ENCODE measurements around the gene BRD7. TPM values are rescaled to one million over a fixed set of nuclear protein-coding genes. Genes with fewer than 3 reads are reported as not detected.

BRD7 gene
- total and polyA plus RNA-seq, 2 of the 13 experiments (the other 11 are each of a cell fraction or from before 2014, with no cell fraction given), result 82.3 to 149 TPM

DNA sequence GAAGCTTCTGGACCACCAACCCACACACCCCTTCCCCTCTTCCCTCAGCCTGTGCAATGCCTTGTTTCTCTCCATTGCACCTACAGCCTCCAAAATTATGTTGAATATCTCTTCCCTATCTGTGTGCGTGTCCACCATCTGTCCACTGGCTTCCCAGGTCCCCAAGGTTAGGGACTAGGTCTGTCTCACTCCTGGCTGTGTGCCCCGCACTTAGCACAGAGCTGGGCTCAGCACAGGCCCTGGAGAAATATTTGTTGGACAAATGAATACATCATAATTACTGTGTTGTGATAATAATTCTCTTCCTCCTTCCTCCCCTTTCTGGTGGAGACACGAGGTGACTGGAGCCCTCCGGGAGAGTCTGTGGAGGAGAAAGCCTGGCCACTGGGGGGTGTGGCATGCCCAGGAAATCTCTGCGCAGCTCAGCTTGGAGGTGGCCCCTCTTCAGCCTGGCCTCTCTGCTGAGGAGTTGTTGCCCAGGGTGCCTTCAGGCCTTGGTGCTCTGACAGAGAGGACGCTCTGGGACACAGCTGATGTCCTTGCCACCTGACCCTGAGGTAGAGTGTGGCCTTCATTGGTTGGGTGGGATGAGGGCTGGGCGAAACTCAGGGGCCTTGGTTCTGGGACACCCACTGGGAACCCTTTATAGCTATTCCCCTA, 3.3 kb upstream of the BRD7 start (continued):
- no peak for TF ChIP-seq ZNF710 (CRISPR knock-in tag; IDR thresholded peaks at IDR 0.05; ENCODE audit: borderline replicate concordance)
- TF ChIP-seq SKI (IDR thresholded peaks at IDR 0.05; ENCODE audit: partially characterized antibody), result no peak
- no peak for TF ChIP-seq ZBTB37 (CRISPR knock-in tag; IDR thresholded peaks at IDR 0.05)
- TF ChIP-seq KDM3A (CRISPR knock-in tag; IDR thresholded peaks at IDR 0.05; ENCODE audit: low read depth), result no peak
- no peak for TF ChIP-seq ZNF326 (CRISPR knock-in tag; IDR thresholded peaks at IDR 0.05; ENCODE audit: borderline replicate concordance)
- no peak for TF ChIP-seq MEF2D (CRISPR knock-in tag; IDR thresholded peaks at IDR 0.05)
- TF ChIP-seq, protein P1, sequence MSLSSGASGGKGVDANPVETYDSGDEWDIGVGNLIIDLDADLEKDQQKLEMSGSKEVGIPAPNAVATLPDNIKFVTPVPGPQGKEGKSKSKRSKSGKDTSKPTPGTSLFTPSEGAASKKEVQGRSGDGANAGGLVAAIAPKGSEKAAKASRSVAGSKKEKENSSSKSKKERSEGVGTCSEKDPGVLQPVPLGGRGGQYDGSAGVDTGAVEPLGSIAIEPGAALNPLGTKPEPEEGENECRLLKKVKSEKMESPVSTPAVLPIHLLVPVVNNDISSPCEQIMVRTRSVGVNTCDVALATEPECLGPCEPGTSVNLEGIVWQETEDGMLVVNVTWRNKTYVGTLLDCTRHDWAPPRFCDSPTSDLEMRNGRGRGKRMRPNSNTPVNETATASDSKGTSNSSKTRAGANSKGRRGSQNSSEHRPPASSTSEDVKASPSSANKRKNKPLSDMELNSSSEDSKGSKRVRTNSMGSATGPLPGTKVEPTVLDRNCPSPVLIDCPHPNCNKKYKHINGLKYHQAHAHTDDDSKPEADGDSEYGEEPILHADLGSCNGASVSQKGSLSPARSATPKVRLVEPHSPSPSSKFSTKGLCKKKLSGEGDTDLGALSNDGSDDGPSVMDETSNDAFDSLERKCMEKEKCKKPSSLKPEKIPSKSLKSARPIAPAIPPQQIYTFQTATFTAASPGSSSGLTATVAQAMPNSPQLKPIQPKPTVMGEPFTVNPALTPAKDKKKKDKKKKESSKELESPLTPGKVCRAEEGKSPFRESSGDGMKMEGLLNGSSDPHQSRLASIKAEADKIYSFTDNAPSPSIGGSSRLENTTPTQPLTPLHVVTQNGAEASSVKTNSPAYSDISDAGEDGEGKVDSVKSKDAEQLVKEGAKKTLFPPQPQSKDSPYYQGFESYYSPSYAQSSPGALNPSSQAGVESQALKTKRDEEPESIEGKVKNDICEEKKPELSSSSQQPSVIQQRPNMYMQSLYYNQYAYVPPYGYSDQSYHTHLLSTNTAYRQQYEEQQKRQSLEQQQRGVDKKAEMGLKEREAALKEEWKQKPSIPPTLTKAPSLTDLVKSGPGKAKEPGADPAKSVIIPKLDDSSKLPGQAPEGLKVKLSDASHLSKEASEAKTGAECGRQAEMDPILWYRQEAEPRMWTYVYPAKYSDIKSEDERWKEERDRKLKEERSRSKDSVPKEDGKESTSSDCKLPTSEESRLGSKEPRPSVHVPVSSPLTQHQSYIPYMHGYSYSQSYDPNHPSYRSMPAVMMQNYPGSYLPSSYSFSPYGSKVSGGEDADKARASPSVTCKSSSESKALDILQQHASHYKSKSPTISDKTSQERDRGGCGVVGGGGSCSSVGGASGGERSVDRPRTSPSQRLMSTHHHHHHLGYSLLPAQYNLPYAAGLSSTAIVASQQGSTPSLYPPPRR (CRISPR knock-in tag; IDR thresholded peaks at IDR 0.05; ENCODE audit: borderline replicate concordance), result no peak
- peak; percentile 32; the same call in 1 of the 2 replicates for TF ChIP-seq ZNF839 (CRISPR knock-in tag; IDR thresholded peaks at IDR 0.05; ENCODE audit: borderline replicate concordance)
- TF ChIP-seq MYC (CRISPR knock-in tag; IDR thresholded peaks at IDR 0.05; ENCODE audit: borderline replicate concordance), result peak; percentile 18; the same call in 1 of the 2 replicates
- TF ChIP-seq ZNF781 (CRISPR knock-in tag; IDR thresholded peaks at IDR 0.05; ENCODE audit: borderline replicate concordance, not compliant biosample characterization), result no peak
- TF ChIP-seq ZNF136 (CRISPR knock-in tag; IDR thresholded peaks at IDR 0.05; ENCODE audit: low read depth), result no peak
- TF ChIP-seq ZNF430 (CRISPR knock-in tag; IDR thresholded peaks at IDR 0.05), result no peak
- TF ChIP-seq MTA3 (CRISPR knock-in tag; IDR thresholded peaks at IDR 0.05), result no peak
- TF ChIP-seq, protein P2, sequence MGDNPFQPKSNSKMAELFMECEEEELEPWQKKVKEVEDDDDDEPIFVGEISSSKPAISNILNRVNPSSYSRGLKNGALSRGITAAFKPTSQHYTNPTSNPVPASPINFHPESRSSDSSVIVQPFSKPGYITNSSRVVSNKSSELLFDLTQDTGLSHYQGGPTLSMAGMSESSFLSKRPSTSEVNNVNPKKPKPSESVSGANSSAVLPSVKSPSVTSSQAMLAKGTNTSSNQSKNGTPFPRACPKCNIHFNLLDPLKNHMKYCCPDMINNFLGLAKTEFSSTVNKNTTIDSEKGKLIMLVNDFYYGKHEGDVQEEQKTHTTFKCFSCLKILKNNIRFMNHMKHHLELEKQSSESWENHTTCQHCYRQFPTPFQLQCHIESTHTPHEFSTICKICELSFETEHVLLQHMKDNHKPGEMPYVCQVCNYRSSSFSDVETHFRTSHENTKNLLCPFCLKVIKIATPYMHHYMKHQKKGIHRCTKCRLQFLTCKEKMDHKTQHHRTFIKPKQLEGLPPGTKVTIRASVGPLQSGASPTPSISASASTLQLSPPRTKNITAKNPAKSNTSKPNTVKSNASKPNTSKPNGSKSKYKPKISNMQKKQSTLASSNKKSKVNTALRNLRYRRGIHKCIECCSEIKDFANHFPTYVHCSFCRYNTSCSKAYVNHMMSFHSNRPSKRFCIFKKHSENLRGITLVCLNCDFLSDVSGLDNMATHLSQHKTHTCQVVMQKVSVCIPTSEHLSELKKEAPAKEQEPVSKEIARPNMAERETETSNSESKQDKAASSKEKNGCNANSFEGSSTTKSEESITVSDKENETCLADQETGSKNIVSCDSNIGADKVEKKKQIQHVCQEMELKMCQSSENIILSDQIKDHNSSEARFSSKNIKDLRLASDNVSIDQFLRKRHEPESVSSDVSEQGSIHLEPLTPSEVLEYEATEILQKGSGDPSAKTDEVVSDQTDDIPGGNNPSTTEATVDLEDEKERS (CRISPR knock-in tag; IDR thresholded peaks at IDR 0.05), result no peak
- TF ChIP-seq ATF5 (CRISPR knock-in tag; IDR thresholded peaks at IDR 0.05; ENCODE audit: low read depth), result no peak
- no peak for TF ChIP-seq THAP11 (CRISPR knock-in tag; IDR thresholded peaks at IDR 0.05)
- no peak for TF ChIP-seq SCMH1 (CRISPR knock-in tag; IDR thresholded peaks at IDR 0.05; ENCODE audit: borderline replicate concordance)

Measured in HepG2 (cell line).